PFSK-1 (cell line): ENCODE results near the gene SAP30.

Experiments
- FOXP2 ChIP-seq: optimal IDR thresholded peaks from 2 replicates; pipeline ENCODE3; 2011; ENCODE audit warnings: borderline replicate concordance, control low read depth, inconsistent platforms; ENCODE audit not compliant: insufficient read depth; ENCODE audit errors: extremely low read length, extremely low read depth
- POLR2AphosphoS5 ChIP-seq: IDR thresholded peaks from 2 replicates; pipeline ENCODE4 v1.6.1; 2012; ENCODE audit warnings: low read depth, mild to moderate bottlenecking, control low read depth, low read length, moderate library complexity
- SIN3A ChIP-seq: IDR thresholded peaks from 2 replicates; pipeline ENCODE4 v1.6.1; 2012; ENCODE audit warnings: mild to moderate bottlenecking, low read length, moderate library complexity, borderline replicate concordance; ENCODE audit not compliant: insufficient read depth
- TAF1 ChIP-seq: IDR thresholded peaks from 2 replicates; pipeline ENCODE4 v1.6.1; 2012; ENCODE audit warnings: low read length, control low read depth, borderline replicate concordance; ENCODE audit not compliant: insufficient read depth
- TF ChIP-seq, protein P1 (sequence below), 2 experiments: IDR thresholded peaks; 2 replicates each; pipeline versions ENCODE4 v1.6.1 to v1.8.0; 2011 to 2012; ENCODE audit warnings: low read depth in 2 of 2, low read length in 2 of 2, control low read depth in 1 of 2, inconsistent platforms in 1 of 2, mild to moderate bottlenecking in 1 of 2, moderate library complexity in 1 of 2; ENCODE audit not compliant: insufficient read depth in 1 of 2

DNA sequence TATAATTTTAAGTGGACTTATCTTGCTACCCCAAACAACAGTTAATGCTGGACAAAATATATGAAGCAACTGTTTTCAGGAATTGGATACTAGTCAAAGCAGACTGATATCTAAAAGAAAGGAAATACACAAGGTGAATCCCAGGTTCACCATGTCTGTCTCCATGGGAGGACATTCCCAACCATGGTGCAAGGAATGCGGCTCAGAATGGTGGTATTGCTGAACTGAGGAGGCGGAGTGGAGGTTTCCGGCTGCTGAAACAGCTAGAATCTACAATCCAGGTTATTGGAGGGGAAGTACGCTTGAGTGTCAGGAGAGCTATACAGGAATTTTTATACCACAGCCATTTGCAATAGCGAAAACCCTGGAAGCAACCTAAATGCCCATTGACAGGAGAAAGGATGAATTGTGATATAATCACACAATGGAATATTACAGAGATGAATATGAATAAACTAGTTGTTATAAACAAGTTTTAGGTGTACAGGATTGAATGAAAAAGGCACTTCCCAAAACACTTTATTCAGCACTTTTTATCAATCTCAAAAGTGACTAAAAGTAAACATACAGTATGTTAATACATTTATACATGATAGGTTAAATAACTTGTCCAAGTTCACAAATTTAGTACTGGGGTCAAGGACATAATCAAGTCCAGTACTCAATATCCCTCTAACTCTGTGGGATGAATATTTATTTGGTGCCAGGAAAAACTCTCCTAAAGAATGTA is 45.6 kb upstream of the SAP30 start:
- TF ChIP-seq POLR2AphosphoS5, result 0 out of 2 replicates have a peak, but pooled peaks have one; percentile 13
- TF ChIP-seq, protein P1, sequence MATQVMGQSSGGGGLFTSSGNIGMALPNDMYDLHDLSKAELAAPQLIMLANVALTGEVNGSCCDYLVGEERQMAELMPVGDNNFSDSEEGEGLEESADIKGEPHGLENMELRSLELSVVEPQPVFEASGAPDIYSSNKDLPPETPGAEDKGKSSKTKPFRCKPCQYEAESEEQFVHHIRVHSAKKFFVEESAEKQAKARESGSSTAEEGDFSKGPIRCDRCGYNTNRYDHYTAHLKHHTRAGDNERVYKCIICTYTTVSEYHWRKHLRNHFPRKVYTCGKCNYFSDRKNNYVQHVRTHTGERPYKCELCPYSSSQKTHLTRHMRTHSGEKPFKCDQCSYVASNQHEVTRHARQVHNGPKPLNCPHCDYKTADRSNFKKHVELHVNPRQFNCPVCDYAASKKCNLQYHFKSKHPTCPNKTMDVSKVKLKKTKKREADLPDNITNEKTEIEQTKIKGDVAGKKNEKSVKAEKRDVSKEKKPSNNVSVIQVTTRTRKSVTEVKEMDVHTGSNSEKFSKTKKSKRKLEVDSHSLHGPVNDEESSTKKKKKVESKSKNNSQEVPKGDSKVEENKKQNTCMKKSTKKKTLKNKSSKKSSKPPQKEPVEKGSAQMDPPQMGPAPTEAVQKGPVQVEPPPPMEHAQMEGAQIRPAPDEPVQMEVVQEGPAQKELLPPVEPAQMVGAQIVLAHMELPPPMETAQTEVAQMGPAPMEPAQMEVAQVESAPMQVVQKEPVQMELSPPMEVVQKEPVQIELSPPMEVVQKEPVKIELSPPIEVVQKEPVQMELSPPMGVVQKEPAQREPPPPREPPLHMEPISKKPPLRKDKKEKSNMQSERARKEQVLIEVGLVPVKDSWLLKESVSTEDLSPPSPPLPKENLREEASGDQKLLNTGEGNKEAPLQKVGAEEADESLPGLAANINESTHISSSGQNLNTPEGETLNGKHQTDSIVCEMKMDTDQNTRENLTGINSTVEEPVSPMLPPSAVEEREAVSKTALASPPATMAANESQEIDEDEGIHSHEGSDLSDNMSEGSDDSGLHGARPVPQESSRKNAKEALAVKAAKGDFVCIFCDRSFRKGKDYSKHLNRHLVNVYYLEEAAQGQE (IDR thresholded peaks at IDR 0.05; ENCODE audit: insufficient read depth in 1 of 2, low read depth in 2 of 2, low read length in 2 of 2), result no peak
- no peak for TF ChIP-seq SIN3A
- TF ChIP-seq TAF1, result no peak
- no peak for TF ChIP-seq FOXP2
